ENCODE data around the gene CNTNAP2.

Gene CNTNAP2

GRCh38 chr7:147742301-147742700 is 1625.7 kb downstream of the CNTNAP2 start:
- DNase-seq (ENCODE audit: insufficient read length, low spot score) (no peak), FAIRE-seq (no peak)
- TF ChIP-seq PAX5 (IDR thresholded peaks at IDR 0.05; ENCODE audit: insufficient read depth, low read length, severe bottlenecking) (no peak), TAF1 (IDR thresholded peaks at IDR 0.05; ENCODE audit: low read depth, low read length) (no peak), SPI1 (IDR thresholded peaks at IDR 0.05; ENCODE audit: low read depth, low read length) (no peak), POLR2A (IDR thresholded peaks at IDR 0.05; ENCODE audit: low read depth, low read length) (no peak), POU2F2 (IDR thresholded peaks at IDR 0.05; ENCODE audit: low read depth, low read length) (no peak), POLR2AphosphoS5 (IDR thresholded peaks at IDR 0.05; ENCODE audit: low read depth, low read length) (no peak)

- FAIRE-seq, result no peak
- TF ChIP-seq TAF1 (IDR thresholded peaks at IDR 0.05; ENCODE audit: low read depth, low read length), result no peak
- TF ChIP-seq SPI1 (IDR thresholded peaks at IDR 0.05; ENCODE audit: low read depth, low read length), result no peak
- TF ChIP-seq POU2F2 (IDR thresholded peaks at IDR 0.05; ENCODE audit: low read depth, low read length), result no peak
- TF ChIP-seq PAX5 (IDR thresholded peaks at IDR 0.05; ENCODE audit: insufficient read depth, low read length, severe bottlenecking), result no peak
- TF ChIP-seq POLR2A (IDR thresholded peaks at IDR 0.05; ENCODE audit: low read depth, low read length), result no peak
- TF ChIP-seq POLR2AphosphoS5 (IDR thresholded peaks at IDR 0.05; ENCODE audit: low read depth, low read length), result no peak
- no peak for DNase-seq (ENCODE audit: insufficient read length, low spot score)
Measured at GRCh38 chr7:147756300-147756699, 1639.7 kb downstream of the CNTNAP2 start.

GRCh38 chr7:147759327-147759943 is 1642.8 kb downstream of the CNTNAP2 start:
- DNase-seq (ENCODE audit: insufficient read length, low spot score) (no peak), FAIRE-seq (no peak)
- no peak for TF ChIP-seq POLR2A (IDR thresholded peaks at IDR 0.05; ENCODE audit: low read depth, low read length)
- no peak for TF ChIP-seq SPI1 (IDR thresholded peaks at IDR 0.05; ENCODE audit: low read depth, low read length)
- TF ChIP-seq POLR2AphosphoS5 (IDR thresholded peaks at IDR 0.05; ENCODE audit: low read depth, low read length), result no peak
- TF ChIP-seq TAF1 (IDR thresholded peaks at IDR 0.05; ENCODE audit: low read depth, low read length), result no peak
- no peak for TF ChIP-seq PAX5 (IDR thresholded peaks at IDR 0.05; ENCODE audit: insufficient read depth, low read length, severe bottlenecking)
- TF ChIP-seq POU2F2 (IDR thresholded peaks at IDR 0.05; ENCODE audit: low read depth, low read length), result no peak

- no peak for DNase-seq (ENCODE audit: insufficient read length, low spot score)
- FAIRE-seq, result no peak
- TF ChIP-seq POU2F2 (IDR thresholded peaks at IDR 0.05; ENCODE audit: low read depth, low read length) (no peak), SPI1 (IDR thresholded peaks at IDR 0.05; ENCODE audit: low read depth, low read length) (no peak), PAX5 (IDR thresholded peaks at IDR 0.05; ENCODE audit: insufficient read depth, low read length, severe bottlenecking) (no peak), TAF1 (IDR thresholded peaks at IDR 0.05; ENCODE audit: low read depth, low read length) (no peak), POLR2A (IDR thresholded peaks at IDR 0.05; ENCODE audit: low read depth, low read length) (no peak), POLR2AphosphoS5 (IDR thresholded peaks at IDR 0.05; ENCODE audit: low read depth, low read length) (no peak)
Measured at GRCh38 chr7:147765301-147765700, 1648.7 kb downstream of the CNTNAP2 start.

- TF ChIP-seq SPI1 (IDR thresholded peaks at IDR 0.05; ENCODE audit: low read depth, low read length), result no peak
- TF ChIP-seq PAX5 (IDR thresholded peaks at IDR 0.05; ENCODE audit: insufficient read depth, low read length, severe bottlenecking), result no peak
- TF ChIP-seq POLR2AphosphoS5 (IDR thresholded peaks at IDR 0.05; ENCODE audit: low read depth, low read length), result no peak
- TF ChIP-seq TAF1 (IDR thresholded peaks at IDR 0.05; ENCODE audit: low read depth, low read length), result no peak
- TF ChIP-seq POU2F2 (IDR thresholded peaks at IDR 0.05; ENCODE audit: low read depth, low read length), result no peak
- TF ChIP-seq POLR2A (IDR thresholded peaks at IDR 0.05; ENCODE audit: low read depth, low read length), result no peak
- no peak for DNase-seq (ENCODE audit: insufficient read length, low spot score)
- FAIRE-seq, result no peak
Measured at GRCh38 chr7:147771344-147771743, 1654.7 kb downstream of the CNTNAP2 start.

- DNase-seq (ENCODE audit: insufficient read length, low spot score) (no peak), FAIRE-seq (no peak)
- no peak for TF ChIP-seq PAX5 (IDR thresholded peaks at IDR 0.05; ENCODE audit: insufficient read depth, low read length, severe bottlenecking)
- TF ChIP-seq POLR2A (IDR thresholded peaks at IDR 0.05; ENCODE audit: low read depth, low read length), result no peak
- TF ChIP-seq POLR2AphosphoS5 (IDR thresholded peaks at IDR 0.05; ENCODE audit: low read depth, low read length), result no peak
- TF ChIP-seq SPI1 (IDR thresholded peaks at IDR 0.05; ENCODE audit: low read depth, low read length), result no peak
- no peak for TF ChIP-seq TAF1 (IDR thresholded peaks at IDR 0.05; ENCODE audit: low read depth, low read length)
- no peak for TF ChIP-seq POU2F2 (IDR thresholded peaks at IDR 0.05; ENCODE audit: low read depth, low read length)
Measured at GRCh38 chr7:147774461-147774860, 1657.9 kb downstream of the CNTNAP2 start.

GRCh38 chr7:147775516-147776284 is 1659.1 kb downstream of the CNTNAP2 start:
- TF ChIP-seq POLR2AphosphoS5 (IDR thresholded peaks at IDR 0.05; ENCODE audit: low read depth, low read length) (no peak), POLR2A (IDR thresholded peaks at IDR 0.05; ENCODE audit: low read depth, low read length) (no peak), POU2F2 (IDR thresholded peaks at IDR 0.05; ENCODE audit: low read depth, low read length) (no peak), PAX5 (IDR thresholded peaks at IDR 0.05; ENCODE audit: insufficient read depth, low read length, severe bottlenecking) (no peak), SPI1 (IDR thresholded peaks at IDR 0.05; ENCODE audit: low read depth, low read length) (no peak), TAF1 (IDR thresholded peaks at IDR 0.05; ENCODE audit: low read depth, low read length) (no peak)
- no peak for DNase-seq (ENCODE audit: insufficient read length, low spot score)
- FAIRE-seq, result no peak

GRCh38 chr7:147777309-147777708 is 1660.7 kb downstream of the CNTNAP2 start:
- DNase-seq (ENCODE audit: insufficient read length, low spot score) (no peak), FAIRE-seq (no peak)
- no peak for TF ChIP-seq POLR2A (IDR thresholded peaks at IDR 0.05; ENCODE audit: low read depth, low read length)
- TF ChIP-seq POLR2AphosphoS5 (IDR thresholded peaks at IDR 0.05; ENCODE audit: low read depth, low read length), result no peak
- no peak for TF ChIP-seq POU2F2 (IDR thresholded peaks at IDR 0.05; ENCODE audit: low read depth, low read length)
- no peak for TF ChIP-seq SPI1 (IDR thresholded peaks at IDR 0.05; ENCODE audit: low read depth, low read length)
- TF ChIP-seq TAF1 (IDR thresholded peaks at IDR 0.05; ENCODE audit: low read depth, low read length), result no peak
- no peak for TF ChIP-seq PAX5 (IDR thresholded peaks at IDR 0.05; ENCODE audit: insufficient read depth, low read length, severe bottlenecking)

GRCh38 chr7:147779949-147780348 is 1663.3 kb downstream of the CNTNAP2 start:
- FAIRE-seq, result no peak
- no peak for TF ChIP-seq POLR2A (IDR thresholded peaks at IDR 0.05; ENCODE audit: low read depth, low read length)
- TF ChIP-seq POU2F2 (IDR thresholded peaks at IDR 0.05; ENCODE audit: low read depth, low read length), result no peak
- TF ChIP-seq SPI1 (IDR thresholded peaks at IDR 0.05; ENCODE audit: low read depth, low read length), result no peak
- TF ChIP-seq POLR2AphosphoS5 (IDR thresholded peaks at IDR 0.05; ENCODE audit: low read depth, low read length), result no peak
- no peak for TF ChIP-seq PAX5 (IDR thresholded peaks at IDR 0.05; ENCODE audit: insufficient read depth, low read length, severe bottlenecking)
- TF ChIP-seq TAF1 (IDR thresholded peaks at IDR 0.05; ENCODE audit: low read depth, low read length), result no peak
- DNase-seq (ENCODE audit: insufficient read length, low spot score), result no peak
